ENCODE results near the gene TSPAN11.

Gene TSPAN11

DNA sequence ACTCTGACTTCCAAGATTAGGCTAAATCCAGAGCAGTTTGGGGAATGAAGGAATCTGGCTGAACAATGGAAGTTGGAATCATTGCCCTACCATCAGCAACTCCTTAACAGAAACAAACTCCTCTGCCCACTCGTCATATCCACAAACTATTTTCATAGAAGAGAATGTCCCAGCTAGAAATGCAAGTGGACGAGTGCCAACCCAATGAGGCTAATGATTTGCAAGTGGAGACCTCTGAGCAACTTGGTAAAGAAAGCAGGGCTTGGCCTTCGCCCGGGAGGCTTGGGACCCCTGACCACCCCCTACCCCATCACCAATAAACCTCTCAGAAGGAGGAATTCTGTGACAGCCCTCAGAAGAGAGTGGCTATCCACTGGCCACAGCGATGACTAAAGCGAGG is 107.1 kb downstream of the TSPAN11 start:
- DNase-seq (ENCODE audit: insufficient read length, low spot score) (no peak), FAIRE-seq (no peak)

DNA sequence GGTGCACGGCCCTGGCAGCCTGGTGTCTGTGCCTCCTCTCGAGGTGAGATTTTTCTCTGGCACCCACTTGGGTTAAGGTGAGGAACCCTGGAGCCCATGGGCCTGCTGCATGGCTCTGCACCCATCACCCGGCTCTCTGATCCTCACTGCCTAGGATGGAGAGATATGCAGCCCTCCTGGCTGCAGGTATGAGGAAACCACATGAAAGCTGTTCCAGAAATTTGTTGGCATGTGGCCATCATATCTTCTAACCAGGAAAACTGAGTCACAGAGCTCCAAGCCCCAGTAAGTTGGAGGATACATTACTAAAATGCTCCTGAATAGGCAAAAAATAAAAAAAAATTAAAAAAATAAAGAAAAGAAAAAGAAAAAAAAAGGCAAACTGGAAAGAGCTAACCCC is 107.8 kb downstream of the TSPAN11 start:
- DNase-seq (ENCODE audit: insufficient read length, low spot score) (no peak), FAIRE-seq (no peak)

DNA sequence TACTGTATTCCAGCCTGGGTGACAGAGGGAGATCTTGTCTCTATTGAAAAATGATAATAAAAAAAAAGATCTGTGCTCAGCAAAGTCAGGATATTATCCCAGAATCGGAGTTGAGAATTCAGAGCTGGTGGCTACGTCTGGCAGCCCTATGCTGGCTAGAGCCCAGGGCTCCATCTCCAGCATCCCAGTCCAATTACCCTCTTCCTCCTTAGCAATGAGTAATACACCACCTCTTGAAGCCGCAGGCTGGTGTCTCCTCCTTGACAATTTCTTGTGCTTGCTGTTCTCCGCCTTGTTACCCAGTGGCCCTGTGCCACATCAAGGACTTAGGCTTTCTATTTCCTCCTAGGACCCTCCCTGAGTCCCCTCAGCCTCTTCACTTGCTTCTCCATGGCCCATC is 108.7 kb downstream of the TSPAN11 start:
- FAIRE-seq, result no peak
- DNase-seq (ENCODE audit: insufficient read length, low spot score), result no peak

DNA sequence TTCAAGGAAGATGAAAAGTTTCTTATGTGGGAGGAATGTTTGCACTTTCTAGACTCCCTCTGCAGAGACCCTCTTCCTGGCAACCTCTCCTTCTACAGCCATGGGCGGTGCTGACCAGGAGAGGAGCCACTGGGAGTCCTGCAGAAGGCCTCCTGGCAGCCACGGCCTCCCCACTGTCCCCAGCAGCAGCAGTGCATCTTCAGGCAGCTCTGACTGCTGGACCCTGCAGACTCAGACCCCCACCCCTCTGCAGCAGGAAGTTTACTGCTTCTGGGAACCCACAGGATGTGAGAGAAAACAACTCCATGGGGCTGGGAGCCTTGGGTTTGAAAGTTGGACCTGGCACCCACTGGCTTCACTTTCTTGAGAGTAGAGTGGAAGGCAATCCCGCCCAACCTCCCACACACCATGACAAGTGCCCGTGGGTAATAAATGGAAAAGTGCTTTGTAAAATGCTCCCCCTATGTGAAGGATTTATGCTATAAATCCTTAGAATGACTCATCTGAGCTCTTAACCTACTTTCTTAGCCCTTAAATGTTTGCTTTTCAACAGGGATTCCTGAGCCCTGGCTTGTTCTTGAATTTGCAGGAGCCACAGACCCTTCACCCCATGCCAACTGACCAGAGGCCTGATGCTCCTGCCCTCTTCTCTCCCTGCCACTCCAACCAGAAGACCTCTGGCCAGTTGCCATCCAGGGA is 109.6 kb downstream of the TSPAN11 start:
- DNase-seq (ENCODE audit: insufficient read length, low spot score) (peak; percentile 41), FAIRE-seq (no peak)

DNA sequence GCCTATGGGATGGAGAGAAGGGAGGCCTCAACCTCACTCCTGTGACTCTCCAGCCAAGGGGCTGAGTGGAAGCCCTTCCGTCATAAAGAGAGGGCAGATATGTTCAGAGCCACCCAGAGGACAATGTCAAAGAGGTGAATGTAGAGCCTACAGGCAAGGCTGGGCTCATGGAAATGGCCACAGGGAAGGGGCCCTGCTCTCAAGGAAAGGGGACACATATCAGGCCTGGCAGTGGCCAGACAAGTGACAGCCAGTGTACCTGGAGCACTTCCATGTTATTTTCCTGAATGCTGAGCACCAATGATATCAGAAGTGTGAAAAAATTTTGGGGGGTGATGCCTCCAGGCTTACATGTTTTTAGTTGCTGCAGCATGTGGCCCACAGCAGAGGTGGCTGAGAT is 110.5 kb downstream of the TSPAN11 start:
- no peak for FAIRE-seq
- no peak for DNase-seq (ENCODE audit: insufficient read length, low spot score)

DNA sequence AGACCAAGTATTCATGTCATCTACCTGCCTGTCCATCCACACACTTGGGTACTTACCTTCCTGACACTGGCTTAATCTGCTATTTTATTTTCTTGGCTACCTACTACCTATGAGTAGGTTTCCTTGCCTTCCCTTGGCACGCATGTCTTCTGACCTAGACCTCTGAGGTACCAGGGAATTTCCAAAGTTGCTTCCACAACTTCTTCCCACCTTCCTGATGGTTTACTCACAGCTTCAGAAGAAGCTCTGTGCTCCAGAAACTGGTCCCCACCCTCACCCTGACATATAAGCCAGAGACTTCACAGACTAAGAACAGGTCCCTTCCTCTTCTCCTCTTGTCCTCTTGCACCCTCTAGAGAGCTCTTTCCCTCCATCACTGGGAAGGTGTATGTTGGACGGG is 111.4 kb downstream of the TSPAN11 start:
- DNase-seq (ENCODE audit: insufficient read length, low spot score), result no peak
- FAIRE-seq, result no peak

GRCh38 chr12:31041033-31041564 is 114.6 kb downstream of the TSPAN11 start:
- DNase-seq (ENCODE audit: insufficient read length, low spot score) (no peak), FAIRE-seq (no peak)

All from HTR-8/SVneo (cell line).